GM19372 (cell line): Measurements from ENCODE around the gene FANCL.
"Not testable (repeated sequence)": the region's sequence is repeated elsewhere in the genome, so short reads cannot be mapped to it uniquely, and the experiment has no call there.

Experiments used
- ATAC-seq: cut with Tn5 transposase; IDR thresholded peaks from one replicate; pipeline ENCODE4 v1.9.1; 2021; ENCODE audit warnings: mild to moderate bottlenecking, low read depth, moderate library complexity; ENCODE audit not compliant: unreplicated experiment

The FANCL gene

DNA sequence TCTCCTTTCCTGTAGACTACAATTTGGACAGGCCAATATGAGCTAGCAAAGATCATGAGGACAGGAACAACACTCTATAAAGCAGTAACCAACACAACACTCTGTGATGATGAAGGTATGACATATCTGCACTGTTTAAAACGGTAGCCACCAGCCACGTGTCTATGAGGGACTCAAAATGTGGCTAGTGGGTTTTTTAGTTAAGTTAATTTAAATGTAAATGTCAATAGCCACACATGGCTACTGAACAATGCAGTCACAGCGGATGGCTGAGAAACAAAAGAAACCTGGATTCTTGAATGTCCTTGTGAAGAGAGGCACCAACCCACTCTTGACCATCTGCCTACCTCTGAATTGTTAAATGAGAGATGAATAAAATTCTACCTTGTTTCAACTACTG lies 33.9 kb downstream of the FANCL start:
- ATAC-seq, result no peak

DNA sequence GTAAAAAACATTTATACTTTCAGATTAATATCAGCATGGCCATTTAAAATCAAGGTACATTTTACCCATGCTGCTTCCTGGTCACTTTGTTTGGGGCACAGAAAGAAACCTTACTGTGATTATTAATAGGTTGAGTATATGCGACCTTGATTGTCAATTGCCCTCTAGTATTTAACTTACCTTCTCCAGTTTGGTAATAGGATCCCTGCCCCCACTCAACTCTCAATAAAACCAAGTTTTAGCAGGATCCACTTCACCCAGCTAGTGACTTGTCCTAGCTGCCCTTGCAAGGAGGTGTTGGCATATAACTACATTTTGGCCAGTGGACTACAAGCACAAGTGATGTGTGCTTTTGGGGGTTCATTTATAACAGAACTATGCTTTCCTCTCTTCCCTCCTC lies 34.3 kb downstream of the FANCL start:
- no peak for ATAC-seq

DNA sequence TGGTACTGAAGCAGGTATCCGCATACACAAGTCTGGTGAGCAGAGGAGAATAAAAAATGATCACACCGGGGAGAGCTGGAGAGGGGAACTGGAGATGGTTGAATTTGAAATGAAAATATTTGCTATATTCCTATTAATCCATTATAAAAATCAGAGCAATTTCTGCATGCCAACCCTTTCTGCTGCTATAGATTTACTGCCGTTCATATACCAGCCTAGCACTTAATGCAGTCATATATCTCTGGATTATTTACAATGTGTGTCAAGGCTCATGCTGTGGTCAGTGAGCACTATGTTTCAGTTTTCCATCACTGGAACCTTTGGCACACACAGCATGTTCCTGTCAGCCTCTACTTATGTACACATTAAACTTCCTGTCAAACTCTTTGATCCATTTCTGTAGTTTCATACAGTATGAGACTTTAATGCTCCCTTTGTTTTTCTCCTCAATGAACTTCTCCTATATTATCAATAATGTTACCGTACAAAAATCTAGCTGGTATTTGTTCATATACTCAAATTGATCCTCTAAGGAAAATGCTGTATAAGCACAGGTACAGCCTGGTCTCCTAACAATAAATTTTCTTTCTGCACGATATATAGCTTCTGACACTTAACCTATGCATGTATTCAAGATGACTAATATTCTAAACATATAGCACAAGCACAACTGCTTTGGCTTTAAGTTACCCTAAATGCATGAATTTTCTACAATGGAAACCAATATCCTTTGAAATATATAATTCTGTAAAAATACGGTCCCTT lies 36.7 kb downstream of the FANCL start:
- no peak for ATAC-seq

DNA sequence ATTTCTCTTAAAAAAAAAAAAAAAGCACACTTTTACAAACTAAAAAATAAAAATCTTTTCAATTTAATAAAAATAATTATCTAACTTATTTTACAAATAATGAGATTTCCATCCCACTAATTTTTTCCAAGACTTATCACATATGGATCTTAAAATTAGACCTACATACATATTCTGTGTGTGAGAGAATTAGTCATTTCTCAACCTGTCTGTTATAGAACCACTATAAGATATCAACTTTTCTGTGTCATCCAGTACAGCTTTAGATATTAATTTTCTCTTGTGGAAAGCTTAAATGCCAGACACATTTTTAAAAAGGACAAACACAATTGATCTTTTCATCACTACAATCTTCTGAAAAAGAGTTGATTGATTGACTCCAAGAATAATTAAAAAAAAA lies 38.1 kb downstream of the FANCL start:
- ATAC-seq, result no peak

DNA sequence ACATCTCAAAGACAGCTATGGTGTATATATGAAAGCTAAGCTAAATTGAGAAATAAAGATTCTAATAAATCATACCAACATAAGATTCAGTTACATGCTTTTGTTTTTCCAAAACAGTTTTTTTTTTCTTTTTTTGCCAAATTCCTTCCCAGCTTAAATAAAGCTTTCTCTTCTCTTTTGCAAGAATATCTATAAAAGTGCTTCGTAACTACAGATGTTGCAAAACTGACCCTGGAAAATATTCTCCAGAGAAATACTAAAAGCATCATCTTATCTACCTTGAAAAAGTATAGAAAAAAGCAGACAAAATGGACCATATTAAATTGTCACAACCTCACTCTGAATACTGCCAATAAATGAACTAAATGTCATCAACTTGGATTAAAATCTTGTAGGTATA lies 38.7 kb downstream of the FANCL start:
- no peak for ATAC-seq

DNA sequence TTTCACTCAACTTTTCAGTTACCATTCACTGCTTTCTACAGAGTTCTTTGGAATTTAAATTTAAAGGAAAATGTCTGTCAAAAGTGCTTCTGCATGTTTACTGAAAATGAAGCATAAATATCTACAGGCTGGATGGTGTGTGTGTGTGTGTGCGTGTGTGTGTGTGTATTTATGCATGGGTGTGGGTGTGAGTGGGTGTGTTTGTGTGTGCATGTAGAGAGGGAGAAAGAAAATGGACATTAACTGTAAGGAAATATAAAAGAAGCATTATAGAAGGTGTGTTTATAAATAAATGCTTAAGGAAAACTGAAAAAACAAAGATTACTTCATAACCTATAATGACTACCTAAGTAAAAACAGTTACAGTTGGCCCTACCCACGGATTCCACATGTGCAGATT lies 43.2 kb downstream of the FANCL start:
- ATAC-seq, result no peak

DNA sequence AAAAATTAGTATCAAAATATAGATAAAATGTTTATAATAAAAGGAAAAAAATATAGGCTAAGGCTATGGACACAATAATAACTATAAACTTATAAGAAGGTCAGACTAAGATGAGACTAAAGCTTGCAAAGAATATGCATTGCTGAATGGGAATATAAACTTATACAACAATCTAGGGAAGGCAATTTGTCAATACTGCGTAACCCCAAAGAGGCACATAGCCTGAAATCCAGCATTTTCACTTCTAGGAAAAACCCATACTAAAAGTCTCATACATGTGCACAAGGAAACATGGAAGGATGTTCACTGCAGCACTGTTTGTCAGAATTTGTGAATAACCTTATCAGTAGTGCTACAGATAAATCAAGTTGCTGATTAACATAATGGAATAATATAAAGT lies 45.5 kb downstream of the FANCL start:
- no peak for ATAC-seq

DNA sequence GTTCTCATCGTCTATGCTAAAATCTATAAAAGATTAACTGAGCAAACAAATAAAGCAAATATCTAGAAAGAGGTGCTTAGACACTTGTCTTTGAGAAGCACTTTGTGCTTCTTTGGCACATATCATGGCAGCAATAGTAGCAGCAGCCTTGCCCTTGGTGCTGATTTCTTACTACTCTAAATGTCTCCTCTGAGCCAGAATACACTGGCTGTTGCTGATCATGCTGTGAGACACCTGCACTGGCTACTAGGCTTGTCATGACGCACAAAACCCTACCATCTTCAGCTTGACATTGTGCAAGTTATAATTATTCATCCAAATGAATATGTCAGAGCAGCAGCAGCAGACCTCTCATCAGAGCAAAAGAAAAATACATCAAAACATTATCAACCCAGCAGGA lies 46.7 kb downstream of the FANCL start:
- ATAC-seq, result no peak

DNA sequence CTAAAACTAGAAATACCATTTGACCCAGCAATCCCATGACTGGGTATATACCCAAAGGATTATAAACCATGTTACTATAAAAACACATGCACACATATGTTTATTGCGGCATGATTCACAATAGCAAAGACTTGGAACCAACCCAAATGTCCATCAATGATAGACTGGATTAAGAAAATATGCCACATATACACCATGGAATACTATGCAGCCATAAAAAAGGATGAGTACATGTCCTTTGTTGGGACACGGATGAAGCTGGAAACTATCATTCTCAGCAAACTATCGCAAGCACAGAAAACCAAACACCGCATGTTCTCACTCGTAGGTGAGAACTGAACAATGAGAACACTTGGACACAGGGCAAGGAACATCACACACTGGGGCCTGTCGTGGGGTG lies 54.1 kb downstream of the FANCL start:
- not testable (repeated sequence) for ATAC-seq

DNA sequence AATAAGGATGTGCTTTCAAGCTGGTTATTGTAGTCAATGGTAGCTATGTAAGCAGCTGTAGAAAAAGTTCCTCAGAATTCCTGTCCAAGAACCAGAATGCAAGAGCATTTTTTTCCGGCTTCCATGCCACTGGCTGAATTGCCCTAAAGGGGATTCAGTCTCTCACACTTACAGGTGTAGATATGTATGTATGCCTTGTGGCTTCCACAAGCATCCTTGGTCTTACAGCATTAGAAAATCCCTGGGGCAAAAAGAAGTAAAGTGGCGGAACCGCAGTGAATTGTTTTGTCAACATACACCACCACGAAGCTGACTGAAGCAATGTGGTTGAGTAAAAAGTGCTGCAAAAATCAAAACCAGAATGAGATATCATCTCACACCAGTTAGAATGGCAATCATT lies 54.6 kb downstream of the FANCL start:
- no peak for ATAC-seq

DNA sequence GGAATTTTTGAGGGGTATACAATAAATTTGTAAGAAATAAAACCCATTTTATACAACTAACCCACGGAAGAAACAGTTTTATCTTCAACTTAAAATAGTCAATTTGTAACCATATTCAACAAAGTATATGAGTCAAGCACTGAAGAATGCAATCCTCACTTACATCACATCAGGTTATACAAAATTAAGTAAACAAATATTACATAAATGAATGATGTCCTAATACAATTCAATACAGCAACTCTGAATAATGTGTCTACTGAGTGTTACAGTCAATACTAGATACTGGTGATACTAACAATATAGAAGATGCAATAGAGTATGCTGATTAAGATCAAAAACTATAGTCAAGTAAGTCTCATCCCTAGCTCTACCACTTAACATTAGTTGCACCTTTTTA lies 58.6 kb downstream of the FANCL start:
- no peak for ATAC-seq

DNA sequence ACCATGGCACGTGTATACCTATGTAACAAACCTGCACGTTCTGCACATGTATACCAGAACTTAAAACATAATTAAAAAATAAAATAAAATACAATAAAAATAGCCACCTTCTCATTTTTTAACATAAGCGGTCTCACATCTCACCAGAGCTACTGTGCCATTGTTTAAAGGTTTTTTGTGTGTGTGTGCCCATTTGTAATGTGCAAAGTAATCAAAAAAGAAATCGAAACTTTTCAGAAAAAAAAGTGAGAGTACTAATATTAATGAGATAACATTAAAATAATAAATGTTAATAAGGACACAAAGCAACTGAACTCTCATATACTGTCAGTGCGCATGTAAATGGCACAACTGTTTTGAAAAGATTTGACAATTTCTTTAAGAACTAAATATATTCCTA lies 60.5 kb downstream of the FANCL start:
- no peak for ATAC-seq

DNA sequence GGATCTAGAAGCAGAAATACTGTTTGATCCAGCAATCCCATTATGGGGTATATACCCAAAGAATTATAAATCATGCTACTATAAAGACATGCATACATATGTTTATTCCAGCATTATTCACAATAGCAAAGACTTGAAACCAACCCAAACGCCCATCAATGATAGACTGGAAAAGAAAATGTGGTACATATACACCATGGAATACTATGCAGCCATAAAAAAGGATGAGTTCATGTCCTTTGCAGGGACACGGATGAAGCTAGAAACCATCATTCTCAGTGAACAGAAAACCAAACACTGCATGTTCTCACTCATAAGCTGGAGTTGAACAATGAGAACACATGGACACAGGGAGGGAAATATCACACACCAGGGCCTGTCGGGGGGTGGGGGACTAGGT lies 61.0 kb downstream of the FANCL start:
- ATAC-seq, result not testable (repeated sequence)

DNA sequence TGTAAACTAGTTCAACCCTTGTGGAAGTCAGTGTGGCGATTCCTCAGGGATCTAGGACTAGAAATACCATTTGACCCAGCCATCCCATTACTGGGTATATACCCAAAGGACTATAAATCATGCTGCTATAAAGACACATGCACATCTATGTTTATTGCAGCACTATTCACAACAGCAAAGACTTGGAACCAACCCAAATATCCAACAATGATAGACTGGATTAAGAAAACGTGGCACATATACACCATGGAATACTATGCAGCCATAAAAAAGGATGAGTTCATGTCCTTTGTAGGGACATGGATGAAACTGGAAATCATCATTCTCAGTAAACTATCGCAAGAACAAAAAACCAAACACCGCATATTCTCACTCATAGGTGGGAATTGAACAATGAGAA lies 63.9 kb downstream of the FANCL start:
- ATAC-seq, result not testable (repeated sequence)

DNA sequence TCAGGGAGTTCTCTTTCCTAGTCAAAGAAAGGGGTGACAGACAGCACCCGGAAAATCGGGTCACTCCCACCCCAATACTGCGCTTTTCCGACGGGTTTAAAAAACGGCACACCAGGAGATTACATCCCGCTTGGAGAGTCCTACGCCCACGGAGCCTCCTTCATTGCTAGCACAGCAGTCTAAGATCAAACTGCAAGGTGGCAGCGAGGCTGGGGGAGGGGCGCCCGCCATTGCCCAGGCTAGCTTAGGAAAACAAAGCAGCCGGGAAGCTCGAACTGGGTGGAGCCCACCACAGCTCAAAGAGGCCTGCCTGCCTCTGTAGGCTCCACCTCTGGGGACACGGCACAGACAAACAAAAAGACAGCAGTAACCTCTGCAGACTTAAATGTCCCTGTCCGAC lies 69.3 kb downstream of the FANCL start:
- ATAC-seq, result not testable (repeated sequence)

DNA sequence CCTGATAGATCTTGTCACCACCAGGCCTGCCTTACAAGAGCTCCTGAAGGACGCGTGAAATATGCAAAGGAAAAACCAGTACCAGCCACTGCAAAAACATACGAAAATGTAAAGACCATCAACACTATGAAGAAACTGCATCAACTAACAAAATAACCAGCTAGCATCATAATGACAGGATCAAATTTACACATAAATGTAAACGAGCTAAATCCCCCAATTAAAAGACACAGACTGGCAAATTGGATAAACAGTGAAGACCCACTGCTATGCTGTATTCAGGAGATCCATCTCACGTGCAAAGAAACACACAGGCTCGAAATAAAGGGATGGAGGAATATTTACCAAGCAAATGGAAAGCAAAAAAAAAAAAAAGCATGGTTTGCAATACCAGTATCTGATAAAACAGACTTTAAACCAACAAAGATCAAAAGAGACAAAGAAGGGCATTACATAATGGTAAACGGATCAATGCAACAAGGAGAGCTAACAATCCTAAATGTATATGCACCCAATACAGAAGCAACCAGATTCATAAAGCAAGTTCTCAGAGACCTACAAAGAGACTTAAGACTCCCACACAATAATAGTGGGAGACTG lies 70.7 kb downstream of the FANCL start:
- ATAC-seq, result not testable (repeated sequence)

DNA sequence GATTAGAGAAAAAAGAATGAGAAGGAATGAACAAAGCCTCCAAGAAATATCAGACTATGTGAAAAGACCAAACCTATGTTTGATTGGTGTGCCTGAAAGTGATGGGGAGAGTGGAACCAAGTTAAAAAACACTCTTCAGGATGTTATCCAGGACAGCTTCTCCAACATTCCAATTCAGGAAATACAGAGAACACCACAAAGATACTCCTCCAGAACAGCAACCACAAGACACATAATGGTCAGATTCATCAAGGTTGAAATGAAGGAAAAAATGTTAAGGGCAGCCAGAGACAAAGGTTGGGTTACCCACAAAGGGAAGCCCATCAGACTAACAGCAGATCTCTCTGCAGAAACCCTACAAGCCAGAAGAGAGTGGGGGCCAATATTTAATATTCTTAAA lies 71.3 kb downstream of the FANCL start:
- ATAC-seq, result not testable (repeated sequence)

DNA sequence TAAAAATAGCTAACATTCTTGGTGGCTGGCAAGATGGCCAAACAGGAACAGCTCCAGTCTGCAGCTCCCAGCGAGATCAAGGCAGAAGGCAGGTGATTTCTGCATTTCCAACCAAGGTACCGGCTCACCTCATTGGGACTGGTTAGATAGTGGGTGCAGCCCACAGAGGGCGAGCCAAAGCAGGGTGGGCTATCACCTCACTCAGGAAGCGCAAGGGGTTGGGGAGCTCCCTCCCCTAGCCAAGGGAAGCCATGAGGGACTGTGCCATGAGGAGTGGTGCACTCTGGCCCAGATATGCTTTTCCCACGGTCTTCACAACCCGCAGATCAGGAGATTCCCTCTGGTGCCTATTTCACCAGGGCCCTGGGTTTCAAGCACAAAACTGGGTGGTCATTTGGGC lies 73.0 kb downstream of the FANCL start:
- not testable (repeated sequence) for ATAC-seq

DNA sequence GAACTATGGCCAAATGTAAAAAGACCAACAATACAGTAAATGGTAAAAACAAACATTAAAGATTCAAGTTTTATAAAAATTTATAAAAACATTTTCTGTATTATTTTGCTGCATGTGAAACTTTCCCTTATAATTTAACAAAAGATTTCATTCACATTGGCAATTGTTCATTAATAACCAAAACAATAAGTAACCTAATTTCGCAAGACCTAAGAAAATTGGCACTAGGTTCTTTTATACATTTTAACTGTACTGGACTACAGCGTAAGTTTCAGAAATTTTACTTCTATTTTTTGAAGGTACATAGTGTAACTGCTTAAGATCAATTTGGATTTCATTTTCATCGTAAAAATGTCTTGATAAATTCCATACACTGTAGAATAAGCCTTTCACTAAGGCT lies 77.2 kb downstream of the FANCL start:
- ATAC-seq, result no peak

DNA sequence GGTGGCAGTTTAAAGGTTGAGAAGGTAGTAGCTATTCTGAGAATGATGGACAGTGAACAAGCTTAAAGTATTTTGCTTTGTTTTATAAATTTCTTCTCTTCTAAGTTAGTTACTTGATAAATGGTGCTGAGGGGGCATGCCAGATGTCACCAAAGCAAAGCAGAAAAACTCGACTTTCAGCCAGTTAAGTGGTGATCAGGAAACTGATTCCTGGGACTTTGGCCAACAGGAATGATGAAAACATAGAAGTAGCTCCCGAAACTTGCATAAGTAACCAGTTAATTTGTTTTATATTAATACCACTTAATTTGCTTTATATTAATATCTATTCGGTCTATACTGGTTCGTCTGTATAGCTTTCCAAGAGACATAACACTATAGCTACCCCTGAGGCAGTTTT lies 82.6 kb downstream of the FANCL start:
- no peak for ATAC-seq

DNA sequence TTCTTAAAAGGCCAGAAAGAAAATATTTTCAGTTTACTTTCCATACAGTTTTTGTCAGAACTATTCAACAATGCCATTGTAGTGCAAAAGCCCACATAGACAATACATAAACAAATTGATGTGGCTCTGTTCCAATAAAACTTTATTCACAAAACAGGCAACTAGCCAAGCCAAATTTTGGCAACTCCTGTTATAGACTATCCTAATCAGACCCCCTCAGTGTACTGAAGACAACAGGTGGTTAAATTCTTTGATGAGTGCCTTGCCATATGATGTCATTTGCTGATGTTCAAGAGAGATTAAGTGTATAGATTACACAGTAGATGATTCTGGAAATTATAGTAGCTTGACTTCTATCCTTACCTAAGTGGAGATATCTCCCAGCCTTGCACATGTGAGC lies 83.4 kb downstream of the FANCL start:
- ATAC-seq, result no peak

DNA sequence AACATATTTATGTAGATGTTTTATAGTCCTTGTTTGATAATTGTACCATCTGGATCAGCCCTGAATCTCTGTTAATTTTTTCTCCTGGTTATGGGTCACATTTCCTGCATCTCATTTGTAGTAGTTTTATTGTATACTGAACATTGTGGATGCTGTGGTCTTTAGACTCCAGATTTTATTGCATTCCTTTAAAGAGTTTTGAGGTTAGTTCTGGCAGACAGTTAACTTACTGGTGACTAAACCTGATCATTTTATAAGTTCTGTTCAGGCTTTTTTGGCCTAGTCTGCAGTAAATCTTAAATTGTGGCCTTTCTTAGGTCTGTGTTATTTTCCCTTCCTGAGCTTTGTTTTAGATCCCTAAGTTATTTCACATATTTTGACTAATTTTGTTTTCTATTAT lies 84.3 kb downstream of the FANCL start:
- no peak for ATAC-seq
